Measurements from ENCODE around the gene GXYLT2. TPM values are rescaled to one million over a fixed set of nuclear protein-coding genes. Genes with fewer than 3 reads are reported as not detected.
A peak's percentile ranks its signal among the peaks of the same experiment; 100 is the strongest.

GXYLT2 gene
- polyA plus RNA-seq, 3 donors, result 0.04 TPM; not detected in 2

DNA sequence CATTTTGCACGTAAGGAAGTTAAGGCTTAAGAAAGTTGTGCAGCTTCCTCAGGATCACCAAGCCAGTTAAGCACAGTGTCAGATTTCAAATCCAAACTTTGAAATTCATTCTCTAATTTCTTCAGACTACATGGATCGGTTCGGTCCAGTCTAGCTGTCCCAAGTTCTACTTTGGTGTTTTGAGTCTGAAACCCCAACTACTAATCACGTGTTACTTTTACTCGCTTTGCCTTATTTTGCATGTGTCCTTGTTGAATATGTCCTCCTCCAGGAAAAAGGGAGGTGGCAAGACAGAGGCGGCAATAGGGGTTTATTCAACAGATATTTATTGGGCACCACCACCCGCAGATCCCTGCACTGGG lies 522 bp upstream of the GXYLT2 start:
- Histone ChIP-seq H2AFZ (ENCODE audit: insufficient read depth, low read depth, low read length, poor library complexity, severe bottlenecking) (no peak overlapping the region), H3K4me3 (replicated peaks in 1 of 3; ENCODE audit: low read depth in 2 of 3, low read length in 3 of 3) (peak overlapping the region in 1 of 3 experiments; percentile 63), H3K27ac (ENCODE audit: low read depth in 1 of 2, low read length in 2 of 2) (no peak overlapping the region), H3K79me2 (ENCODE audit: insufficient read depth, low read length) (no peaks in the 10 kb centered on the region), H3K27me3 (ENCODE audit: control insufficient read depth in 2 of 2, insufficient read depth in 2 of 2, low read length in 2 of 2) (peaks cover 31 to 42% of the 10 kb centered on the region in 2 donors), H3K4me1 (ENCODE audit: control insufficient read depth in 1 of 2, insufficient read depth in 2 of 2, low read length in 2 of 2) (peaks cover 13 to 20% of the 10 kb centered on the region in 2 donors), H3K4me2 (replicated peaks; ENCODE audit: extremely low read depth, low read length, poor library complexity, severe bottlenecking) (peak overlapping the region; percentile 61), H3K36me3 (replicated peaks in 1 of 2; ENCODE audit: control insufficient read depth in 1 of 2, insufficient read depth in 2 of 2, low read length in 2 of 2) (no peaks in the 10 kb centered on the region), H3K9me3 (replicated peaks in 1 of 2; ENCODE audit: control insufficient read depth in 1 of 2, insufficient read depth in 1 of 2, low read length in 2 of 2) (peaks cover 0 to 5% of the 10 kb centered on the region in 2 donors), H4K20me1 (ENCODE audit: insufficient read depth, low read length) (no peaks in the 10 kb centered on the region), H3K9ac (ENCODE audit: insufficient read depth, low read length, poor library complexity, severe bottlenecking) (no peak overlapping the region)
- Mint-ChIP-seq H3K4me3 (peak overlapping the region; percentile 79 to 93), H3K9me3 (peaks cover 0 to 15% (median 7%) of the 10 kb centered on the region in 7 donors), H3K27ac (peak overlapping the region in 3 of 7 donors; percentile 42 to 63 (median 58)), H3K27me3 (ENCODE audit: low read depth in 3 of 3) (peaks cover 37 to 49% (median 39%) of the 10 kb centered on the region in 3 donors), H3K36me3 (peaks cover 0 to 5% of the 10 kb centered on the region in 2 donors), H3K4me1 (peaks cover 25% of the 10 kb centered on the region)
- WGBS (ENCODE audit: insufficient coverage), result 21% methylated on average over 2 of the region's 7 CpGs
- DNase-seq, result no peak
- intact Hi-C loops (cut with micrococcal nuclease), result no loop called here
- TF ChIP-seq, protein P1, sequence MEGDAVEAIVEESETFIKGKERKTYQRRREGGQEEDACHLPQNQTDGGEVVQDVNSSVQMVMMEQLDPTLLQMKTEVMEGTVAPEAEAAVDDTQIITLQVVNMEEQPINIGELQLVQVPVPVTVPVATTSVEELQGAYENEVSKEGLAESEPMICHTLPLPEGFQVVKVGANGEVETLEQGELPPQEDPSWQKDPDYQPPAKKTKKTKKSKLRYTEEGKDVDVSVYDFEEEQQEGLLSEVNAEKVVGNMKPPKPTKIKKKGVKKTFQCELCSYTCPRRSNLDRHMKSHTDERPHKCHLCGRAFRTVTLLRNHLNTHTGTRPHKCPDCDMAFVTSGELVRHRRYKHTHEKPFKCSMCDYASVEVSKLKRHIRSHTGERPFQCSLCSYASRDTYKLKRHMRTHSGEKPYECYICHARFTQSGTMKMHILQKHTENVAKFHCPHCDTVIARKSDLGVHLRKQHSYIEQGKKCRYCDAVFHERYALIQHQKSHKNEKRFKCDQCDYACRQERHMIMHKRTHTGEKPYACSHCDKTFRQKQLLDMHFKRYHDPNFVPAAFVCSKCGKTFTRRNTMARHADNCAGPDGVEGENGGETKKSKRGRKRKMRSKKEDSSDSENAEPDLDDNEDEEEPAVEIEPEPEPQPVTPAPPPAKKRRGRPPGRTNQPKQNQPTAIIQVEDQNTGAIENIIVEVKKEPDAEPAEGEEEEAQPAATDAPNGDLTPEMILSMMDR (IDR thresholded peaks at IDR 0.05), result no peak

- Mint-ChIP-seq H3K36me3 (peaks cover 0 to 5% of the 10 kb centered on the region in 2 donors), H3K4me1 (peaks cover 33% of the 10 kb centered on the region), H3K27ac (no peak overlapping the region), H3K9me3 (peaks cover 0 to 9% (median 2%) of the 10 kb centered on the region in 7 donors), H3K4me3 (peak overlapping the region; percentile 67 to 87), H3K27me3 (ENCODE audit: low read depth in 3 of 3) (peaks cover 37 to 49% (median 41%) of the 10 kb centered on the region in 3 donors)
- H3K4me1 ChIP-seq (ENCODE audit: control insufficient read depth in 1 of 2, insufficient read depth in 2 of 2, low read length in 2 of 2), result peaks cover 13 to 23% of the 10 kb centered on the region in 2 donors
- no peaks in the 10 kb centered on the region for H4K20me1 ChIP-seq (ENCODE audit: insufficient read depth, low read length)
- H3K36me3 ChIP-seq (replicated peaks in 1 of 2; ENCODE audit: control insufficient read depth in 1 of 2, insufficient read depth in 2 of 2, low read length in 2 of 2), result no peaks in the 10 kb centered on the region
- H3K4me3 ChIP-seq (replicated peaks in 1 of 3; ENCODE audit: low read depth in 2 of 3, low read length in 3 of 3), result peak overlapping the region in 1 of 3 experiments; percentile 53
- H3K27ac ChIP-seq (ENCODE audit: low read depth in 1 of 2, low read length in 2 of 2), result no peak overlapping the region
- no peaks in the 10 kb centered on the region for H3K79me2 ChIP-seq (ENCODE audit: insufficient read depth, low read length)
- no peak for DNase-seq
- WGBS (ENCODE audit: insufficient coverage), result 36% methylated on average over 11 of the region's 21 CpGs
- intact Hi-C loops (cut with micrococcal nuclease), result no loop called here
- TF ChIP-seq, protein P1 (IDR thresholded peaks at IDR 0.05), result no peak
- no peak overlapping the region for H3K9ac ChIP-seq (ENCODE audit: insufficient read depth, low read length, poor library complexity, severe bottlenecking)
- H3K4me2 ChIP-seq (replicated peaks; ENCODE audit: extremely low read depth, low read length, poor library complexity, severe bottlenecking), result peak overlapping the region; percentile 61
- peaks cover 31 to 42% of the 10 kb centered on the region in 2 donors for H3K27me3 ChIP-seq (ENCODE audit: control insufficient read depth in 2 of 2, insufficient read depth in 2 of 2, low read length in 2 of 2)
- H2AFZ ChIP-seq (ENCODE audit: insufficient read depth, low read depth, low read length, poor library complexity, severe bottlenecking), result no peak overlapping the region
- peaks cover 0 to 5% of the 10 kb centered on the region in 2 donors for H3K9me3 ChIP-seq (replicated peaks in 1 of 2; ENCODE audit: control insufficient read depth in 1 of 2, insufficient read depth in 1 of 2, low read length in 2 of 2)
Observed at GRCh38 chr3:72888546-72889309, 882 bp downstream of the GXYLT2 start.

Measured in CD14-positive monocyte (primary cell).